GM19240 (cell line): ENCODE data around the gene ISX.

Source experiments
- DNase-seq: peaks from one replicate; pipeline ENCODE4 v3.0.0; 2011; ENCODE audit warnings: low spot score; ENCODE audit not compliant: insufficient read length

The ISX gene

DNA sequence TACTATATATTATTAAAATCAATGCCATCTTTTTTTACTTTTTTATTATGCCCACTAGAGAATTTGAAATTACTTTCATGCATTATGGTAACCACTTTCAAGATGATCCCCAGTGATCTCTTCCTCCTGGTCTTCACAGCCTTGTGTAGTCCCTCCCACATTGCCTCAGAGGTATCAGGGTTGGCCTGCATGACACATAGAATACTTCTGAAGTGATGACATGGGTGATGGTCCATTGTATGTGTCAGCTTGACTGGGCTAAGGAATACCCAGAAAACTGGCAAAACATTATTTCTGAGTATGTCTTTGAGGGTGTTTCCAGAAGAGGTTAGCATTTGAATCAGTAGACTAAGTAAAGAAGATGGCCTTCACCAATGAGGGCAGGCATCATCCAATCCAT lies 14.2 kb upstream of the ISX start:
- DNase-seq = no peak

GRCh38 chr22:35053060-35053835 lies 12.7 kb upstream of the ISX start:
- DNase-seq = no peak

DNA sequence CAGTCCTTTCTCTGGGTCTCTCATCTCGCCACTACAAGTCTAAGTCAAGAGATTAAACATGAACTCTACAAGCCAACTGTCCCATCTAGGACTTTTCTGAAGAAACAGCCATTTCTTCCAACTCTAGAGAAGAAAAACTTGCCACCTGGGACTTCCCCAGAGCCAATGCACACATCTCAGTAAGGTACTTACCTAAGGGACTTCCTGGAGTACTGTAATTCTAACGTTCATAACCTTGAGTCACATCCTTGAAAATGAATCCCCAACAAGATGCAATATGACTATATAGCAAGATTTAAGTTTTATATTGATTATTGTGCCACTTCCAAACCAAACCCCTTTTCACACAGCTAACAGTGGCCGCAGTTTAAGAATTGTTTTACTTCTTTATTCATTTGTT lies 11.9 kb upstream of the ISX start:
- DNase-seq = no peak

GRCh38 chr22:35056486-35056885 lies 9.5 kb upstream of the ISX start:
- DNase-seq = no peak

GRCh38 chr22:35057155-35057554 lies 8.8 kb upstream of the ISX start:
- DNase-seq = no peak

GRCh38 chr22:35059632-35060031 lies 6.3 kb upstream of the ISX start:
- no peak for DNase-seq

DNA sequence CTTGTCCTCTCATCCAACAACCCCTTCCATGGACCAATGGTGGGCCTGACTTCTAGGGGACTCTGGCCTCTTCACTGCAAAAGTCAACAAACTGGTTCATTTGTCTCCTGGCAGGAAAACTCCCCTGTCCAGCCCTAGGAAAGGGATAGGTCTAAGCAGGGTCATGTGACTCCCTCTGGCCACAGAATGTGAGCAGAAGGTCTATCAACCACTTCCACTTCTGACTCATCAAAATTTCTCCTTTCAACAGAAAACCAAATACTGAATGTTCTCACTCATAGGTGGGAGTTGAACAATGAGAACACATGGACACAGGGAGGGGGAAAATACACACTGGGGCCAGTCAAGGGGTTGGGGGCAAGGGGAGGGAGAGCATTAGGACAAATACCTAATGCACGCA lies 1.3 kb upstream of the ISX start:
- DNase-seq = peak; percentile 28

- DNase-seq = no peak
These were observed 775 bp upstream of the ISX start for GRCh38 chr22:35065183-35065582.

- no peak for DNase-seq
These were observed 810 bp downstream of the ISX start for GRCh38 chr22:35066768-35067167.

DNA sequence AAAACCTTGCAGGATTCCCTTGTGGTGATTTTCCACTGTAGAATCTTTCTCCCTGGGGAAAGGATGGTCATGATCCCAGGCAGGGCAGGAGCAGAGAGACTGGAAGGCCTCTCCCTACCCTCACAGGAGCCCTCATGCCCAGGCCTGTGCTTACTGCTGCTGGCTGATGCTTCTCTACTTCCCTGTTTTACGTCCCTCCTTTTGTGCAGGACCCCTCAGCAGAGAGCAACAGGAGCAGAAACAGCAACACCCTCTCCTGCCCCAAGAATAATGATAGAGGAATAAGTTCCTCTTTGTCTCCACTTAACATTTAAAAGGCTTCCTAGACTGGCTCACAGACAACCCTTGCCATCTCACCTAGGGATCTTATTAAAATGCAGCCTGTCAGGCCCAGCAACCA lies 3.6 kb downstream of the ISX start:
- no peak for DNase-seq

- DNase-seq = no peak
These were observed 4.6 kb downstream of the ISX start for GRCh38 chr22:35070451-35071093.

DNA sequence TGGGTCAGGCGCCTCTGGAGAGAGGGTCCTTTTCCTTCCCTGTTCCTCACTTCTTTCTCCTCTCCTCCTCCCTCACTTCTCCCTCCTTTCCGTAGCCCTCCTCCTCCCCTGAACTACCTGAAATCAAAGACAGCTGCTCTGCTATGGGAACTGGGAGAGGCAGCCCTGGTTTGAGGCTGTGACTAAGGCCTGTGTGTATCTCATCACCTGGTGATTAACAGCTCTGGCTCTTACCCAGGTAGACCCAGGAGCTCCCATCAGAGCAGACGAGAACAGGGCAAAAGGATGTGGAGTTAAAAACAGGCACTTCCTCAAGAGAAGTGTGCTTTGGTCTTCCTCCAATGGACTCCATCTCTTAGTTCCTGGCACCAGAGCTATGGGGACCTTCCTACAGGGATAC lies 5.8 kb downstream of the ISX start:
- DNase-seq = no peak

DNA sequence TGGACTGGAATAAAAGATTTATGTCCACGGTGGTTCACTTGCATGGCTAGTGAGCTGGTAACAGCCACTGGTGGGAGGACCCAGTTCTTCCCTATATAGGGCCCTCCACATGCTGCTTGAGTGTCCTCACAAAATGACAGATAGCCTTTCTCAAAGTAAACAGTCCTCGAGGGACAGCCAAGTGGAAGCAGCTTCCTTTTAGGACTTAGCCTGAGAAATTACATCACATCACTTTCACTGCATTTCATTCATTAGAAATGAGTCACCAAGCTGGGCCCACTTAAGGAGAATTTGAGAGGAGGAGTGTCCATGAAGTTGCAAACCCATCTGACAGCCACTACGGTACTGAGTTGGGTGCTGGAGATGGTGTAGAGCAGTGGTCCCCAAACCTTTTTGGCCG lies 7.0 kb downstream of the ISX start:
- no peak for DNase-seq

- no peak for DNase-seq
These were observed 8.6 kb downstream of the ISX start for GRCh38 chr22:35074583-35074982.

- DNase-seq = no peak
These were observed 10.7 kb downstream of the ISX start for GRCh38 chr22:35076630-35077029.

GRCh38 chr22:35085621-35086020 lies 19.7 kb downstream of the ISX start:
- no peak for DNase-seq

GRCh38 chr22:35089139-35089538 lies 23.2 kb downstream of the ISX start:
- DNase-seq = peak; percentile 17

DNA sequence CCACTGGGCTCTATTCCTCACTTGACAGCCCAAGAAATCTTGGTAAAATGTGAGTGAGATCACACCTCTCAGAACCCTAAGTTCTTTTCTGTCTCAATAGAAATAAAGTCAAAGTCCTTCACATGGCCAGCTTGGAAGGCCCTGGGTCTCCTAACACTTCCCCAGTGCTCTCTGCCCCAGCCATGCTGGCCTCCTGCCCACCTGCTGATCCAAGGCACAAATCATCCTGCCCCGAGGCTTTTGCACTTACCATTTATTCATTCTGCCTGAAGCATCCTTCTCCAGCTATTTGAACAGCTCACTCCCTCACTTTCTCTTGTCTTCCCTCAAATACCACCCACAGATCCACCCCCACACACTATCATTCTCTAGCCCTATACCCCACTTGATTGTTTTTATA lies 26.4 kb downstream of the ISX start:
- no peak for DNase-seq

DNA sequence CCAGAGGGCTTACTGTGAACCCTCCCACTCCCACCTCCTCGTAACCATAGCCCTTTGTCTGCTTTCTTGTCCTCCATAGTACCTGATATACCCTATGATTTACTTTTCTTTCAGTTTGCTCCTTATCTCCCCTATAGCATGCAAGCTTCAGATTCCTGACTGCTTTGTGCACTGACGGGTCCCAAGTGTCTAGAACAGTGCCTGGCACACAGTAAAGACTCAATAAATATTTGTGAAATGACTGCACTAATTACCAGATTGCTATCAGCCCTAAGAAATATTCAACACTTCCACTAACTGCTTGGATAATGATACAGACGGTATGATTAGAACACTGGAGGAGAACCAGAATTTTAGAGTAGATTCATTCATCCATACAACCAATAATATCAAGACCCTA lies 33.0 kb downstream of the ISX start:
- DNase-seq = no peak

GRCh38 chr22:35099883-35100282 lies 33.9 kb downstream of the ISX start:
- no peak for DNase-seq

- DNase-seq = peak; percentile 37
These were observed 36.7 kb downstream of the ISX start for GRCh38 chr22:35102663-35103062.

DNA sequence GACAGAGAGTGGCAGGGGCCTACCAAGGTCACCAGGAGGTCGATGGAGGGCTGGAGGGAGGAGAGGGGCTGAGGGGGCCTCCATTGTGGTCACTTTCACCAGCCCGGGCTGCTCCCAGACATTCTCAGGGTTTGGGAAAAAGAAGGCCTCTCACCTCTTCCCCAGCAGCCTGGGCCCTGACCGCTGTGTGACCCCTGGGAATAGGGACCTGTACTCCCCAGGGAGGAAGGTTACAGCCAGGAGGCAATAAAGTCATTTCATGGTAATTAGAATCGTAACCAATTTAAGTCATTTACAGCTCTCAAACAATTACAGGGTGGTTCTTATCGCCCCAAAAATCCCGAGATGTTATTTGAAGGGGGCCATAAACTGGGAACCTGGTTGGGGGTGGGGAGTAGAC lies 37.8 kb downstream of the ISX start:
- no peak for DNase-seq

- no peak for DNase-seq
These were observed 38.5 kb downstream of the ISX start for GRCh38 chr22:35104491-35104890.
